HUDEP-2 (cell line): ENCODE results near the gene DCLK1.
"Not testable (repeated sequence)": the region's sequence is repeated elsewhere in the genome, so short reads cannot be mapped to it uniquely, and the experiment has no call there.

ENCODE experiments used
- DNase-seq, 76 experiments: peaks; one replicate each; lab custom pipeline; 2025; ENCODE audit not compliant: unreplicated experiment in 76 of 76; lab: John Stamatoyannopoulos, UW

Gene DCLK1

DNA sequence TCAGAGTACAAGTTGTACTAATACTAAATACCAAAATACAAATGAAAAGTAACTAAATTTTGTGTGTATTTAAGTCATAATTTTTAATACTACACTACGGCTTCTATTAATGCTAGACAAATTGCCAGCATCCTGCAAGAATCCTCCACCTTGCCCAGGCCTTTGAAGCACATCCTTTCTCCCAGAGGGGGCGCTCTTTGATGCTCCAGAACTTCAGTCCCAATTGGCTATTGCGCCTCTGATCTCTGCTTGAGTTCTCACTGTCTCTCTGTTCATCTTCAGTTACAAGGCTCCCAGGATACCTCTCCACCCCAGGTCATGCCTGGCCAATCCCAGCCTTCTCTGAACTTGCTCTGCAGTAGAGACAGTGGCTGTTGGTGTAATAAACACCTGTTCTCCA, 141.0 kb downstream of the DCLK1 start:
- peak in 2 of 76 experiments; percentile 2 to 3 for DNase-seq

DNA sequence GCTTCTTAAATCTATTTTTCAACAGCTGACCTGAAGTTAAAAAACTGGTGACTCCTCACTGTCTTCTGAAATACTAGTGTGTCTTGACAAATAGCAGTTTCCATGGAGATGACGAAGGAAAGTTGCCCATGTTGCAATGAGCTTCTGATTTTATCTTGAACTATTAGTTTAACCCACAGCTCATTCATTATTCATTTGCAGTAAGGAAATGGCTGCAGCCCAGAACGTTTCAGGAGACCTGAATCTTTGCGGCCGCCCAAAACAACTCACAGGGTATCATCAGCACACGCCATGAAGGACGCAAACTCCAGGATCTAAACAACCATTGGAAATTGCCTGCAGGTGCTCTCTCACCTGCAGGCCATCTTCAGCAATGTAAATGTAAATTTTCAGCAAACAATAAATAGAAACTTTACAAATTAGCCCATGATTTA, 142.5 kb downstream of the DCLK1 start:
- no peak for DNase-seq

DNA sequence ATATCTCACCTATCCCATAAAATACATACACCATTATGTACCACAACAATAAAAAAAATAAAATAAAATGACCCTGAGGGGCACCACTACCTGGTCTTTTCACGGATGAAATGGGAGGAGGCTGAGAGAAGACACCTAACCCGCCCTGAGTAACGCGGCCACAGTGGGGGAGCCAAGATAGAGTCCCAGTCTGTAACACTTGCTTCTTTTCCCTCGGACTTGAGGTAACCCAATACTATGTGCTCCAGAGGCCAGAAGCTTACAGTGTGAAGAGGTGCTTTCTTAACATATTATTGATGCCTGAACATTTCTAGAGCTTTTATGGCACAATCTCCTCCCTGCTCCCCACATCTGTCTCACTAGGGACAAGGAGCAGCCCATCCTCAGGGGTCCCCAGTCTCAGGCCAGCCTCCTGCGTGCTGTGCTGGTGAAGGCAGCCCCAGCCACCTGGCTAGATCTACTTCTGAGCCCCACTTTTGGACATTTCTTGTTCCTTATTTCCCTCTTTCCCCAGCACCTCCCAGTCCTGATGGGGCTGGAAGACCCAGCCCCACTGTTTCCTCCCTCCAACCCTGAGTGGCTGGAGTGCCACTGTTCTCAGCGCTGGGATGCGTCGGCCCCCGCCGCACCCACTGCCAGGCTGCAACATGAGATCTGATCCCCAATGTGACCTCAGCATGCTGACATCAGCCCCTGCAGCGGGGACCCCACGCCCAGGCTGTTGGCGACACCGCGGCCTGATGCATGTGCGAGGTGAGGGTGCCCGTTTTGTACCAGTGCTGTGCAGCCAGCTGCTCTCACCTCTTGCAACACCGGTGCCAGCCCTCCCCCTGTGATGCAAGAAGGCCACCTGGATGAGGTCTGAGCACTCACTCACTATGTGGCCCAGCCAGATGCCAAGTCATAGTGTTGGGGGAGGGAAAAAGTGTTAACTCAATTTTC, 143.3 kb downstream of the DCLK1 start:
- DNase-seq: no peak

DNA sequence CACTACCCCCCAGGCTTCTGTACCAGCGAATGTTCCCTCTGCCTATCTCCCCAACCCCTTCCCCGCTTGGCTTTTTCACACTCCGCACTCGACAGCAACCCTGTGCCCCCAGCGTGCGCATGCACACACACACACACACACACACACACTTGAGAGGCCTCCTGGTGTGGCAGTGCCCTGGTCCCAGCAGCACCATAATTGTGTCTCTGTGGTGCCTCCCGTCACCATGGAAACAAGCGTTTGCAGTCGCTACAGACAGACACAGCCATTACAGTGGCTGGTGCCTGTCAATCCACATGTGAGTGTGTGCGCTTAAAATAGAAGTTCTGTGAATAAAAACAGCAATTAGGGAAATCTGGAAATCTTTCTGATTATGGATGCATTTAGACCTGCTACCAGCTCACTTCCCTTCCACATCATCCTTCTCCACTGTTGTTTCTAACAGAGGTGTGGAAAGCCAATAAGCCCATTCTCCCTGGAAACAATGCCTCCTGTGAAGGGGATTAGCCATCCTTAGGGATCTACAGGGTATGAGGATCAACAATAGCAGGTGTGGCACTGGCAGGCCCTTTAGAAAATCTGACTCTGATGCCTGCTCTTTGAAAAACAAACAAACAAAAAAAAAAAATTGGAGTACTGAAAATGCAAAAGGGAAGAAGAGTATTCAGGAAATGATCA, 146.3 kb downstream of the DCLK1 start:
- no peak for DNase-seq

DNA sequence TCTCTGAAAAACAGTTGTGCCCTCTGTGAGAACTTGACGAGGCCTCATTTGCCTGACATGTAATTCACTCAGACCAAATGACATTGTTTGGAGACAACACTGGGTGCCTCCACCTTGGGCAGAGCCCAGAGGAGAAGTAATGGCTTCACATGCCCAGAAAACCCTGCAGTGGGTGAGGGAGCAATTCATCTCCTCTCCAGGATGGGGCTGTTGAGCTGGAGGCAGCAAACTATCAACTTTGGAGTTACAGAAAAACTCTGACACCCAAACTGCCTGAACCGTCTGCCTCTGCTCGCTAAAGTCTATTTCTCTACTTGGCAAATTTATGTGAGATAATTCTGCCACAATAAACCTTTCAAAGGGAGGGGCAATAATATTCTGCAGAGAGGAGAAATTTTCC, 146.9 kb downstream of the DCLK1 start:
- no peak for DNase-seq

DNA sequence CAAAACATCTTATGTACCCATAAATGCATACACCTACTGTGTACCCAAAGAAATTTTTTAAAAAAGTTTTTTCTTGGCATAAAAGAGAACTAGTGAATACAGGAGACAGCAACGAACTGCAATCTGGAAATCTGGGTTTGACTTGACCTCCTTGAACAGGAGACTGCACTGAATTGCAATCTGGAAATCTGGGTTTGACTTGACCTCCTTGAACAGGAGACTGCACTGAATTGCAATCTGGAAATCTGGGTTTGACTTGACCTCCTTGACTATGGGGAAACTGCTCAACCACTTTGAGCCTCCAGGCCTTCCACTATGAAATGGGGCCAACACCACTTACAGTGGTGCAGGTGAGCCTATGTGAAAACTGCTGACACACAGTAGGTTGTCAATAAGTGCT, 147.5 kb downstream of the DCLK1 start:
- not testable (repeated sequence) for DNase-seq

DNA sequence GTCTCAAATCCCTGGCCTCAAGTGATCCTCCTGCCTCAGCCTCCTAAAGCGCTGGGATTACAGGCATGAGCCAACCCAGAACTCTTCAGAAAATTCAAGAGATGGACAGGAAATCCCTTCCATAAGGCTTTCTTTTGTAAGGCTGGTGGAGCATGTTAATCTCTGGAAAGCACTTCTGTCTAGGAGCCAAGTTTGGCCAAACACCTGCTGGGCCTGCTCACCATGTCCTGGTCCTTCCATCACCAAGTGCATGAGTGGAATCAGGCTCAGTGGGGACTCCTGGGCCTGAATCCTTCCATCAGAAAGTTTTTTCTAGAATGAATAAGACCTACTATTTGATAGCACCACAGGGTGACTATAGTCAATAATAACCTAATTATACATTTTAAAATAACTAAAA, 148.0 kb downstream of the DCLK1 start:
- DNase-seq: no peak

DNA sequence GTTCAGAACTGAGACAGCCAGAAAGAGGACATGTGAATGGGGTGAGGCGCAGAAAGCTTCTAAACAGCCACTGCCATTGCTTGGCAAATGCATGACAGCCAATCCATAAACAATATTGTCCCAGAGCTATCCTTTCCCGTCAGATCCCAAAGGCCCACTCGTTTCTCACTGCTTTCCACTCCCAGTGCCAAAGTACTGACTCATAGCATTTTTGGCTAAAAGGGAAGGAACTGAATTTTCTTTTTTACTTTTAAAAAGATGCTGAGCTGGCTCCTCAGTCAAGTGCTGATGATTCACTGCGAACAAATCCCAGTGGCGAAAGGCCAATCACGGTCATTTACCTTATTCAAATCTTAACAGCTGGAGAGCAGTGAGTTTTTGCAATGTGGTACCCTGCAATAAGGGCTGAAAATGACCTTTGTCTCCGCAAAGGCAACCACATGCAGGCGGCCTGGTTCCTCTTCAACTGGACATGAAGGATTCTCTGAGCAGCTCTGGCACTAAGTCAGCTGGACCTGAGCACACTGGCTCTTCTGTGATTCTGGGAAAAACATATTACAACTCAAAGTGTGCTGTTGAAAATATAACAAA, 151.7 kb downstream of the DCLK1 start:
- no peak for DNase-seq

DNA sequence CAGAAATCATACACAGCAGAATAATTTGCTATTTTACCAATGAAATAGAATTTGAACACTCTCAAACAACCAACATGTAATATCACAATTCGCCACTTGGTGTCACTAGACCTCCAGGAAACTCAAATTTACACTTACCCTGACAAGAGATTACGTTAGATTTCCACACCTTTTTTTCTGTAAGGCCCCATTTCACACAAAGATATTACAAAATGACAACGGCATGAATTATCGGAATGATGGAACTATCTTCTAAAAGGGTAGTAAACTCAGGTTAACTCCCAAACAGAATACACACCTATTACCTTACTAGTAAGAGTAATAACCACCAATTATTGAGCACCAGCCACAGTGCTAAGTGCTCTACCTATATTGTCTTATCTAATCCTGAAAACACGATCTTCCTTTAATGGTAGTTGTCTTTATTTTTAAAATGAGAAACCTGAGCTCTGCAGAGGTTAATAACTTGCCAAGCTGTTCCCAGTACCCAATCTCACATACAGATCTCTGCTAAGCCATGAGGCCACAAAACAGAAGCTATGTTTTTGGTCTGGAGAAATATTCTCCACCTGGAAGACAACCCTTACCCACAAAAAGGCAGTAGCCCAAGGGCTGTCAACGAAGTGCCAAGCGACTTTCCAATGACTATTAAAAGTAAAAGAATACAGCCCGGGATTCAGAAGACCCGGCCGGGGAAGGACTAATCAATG, 152.4 kb downstream of the DCLK1 start:
- DNase-seq: peak in 28 of 76 experiments; percentile 1 to 50 (median 25)

DNA sequence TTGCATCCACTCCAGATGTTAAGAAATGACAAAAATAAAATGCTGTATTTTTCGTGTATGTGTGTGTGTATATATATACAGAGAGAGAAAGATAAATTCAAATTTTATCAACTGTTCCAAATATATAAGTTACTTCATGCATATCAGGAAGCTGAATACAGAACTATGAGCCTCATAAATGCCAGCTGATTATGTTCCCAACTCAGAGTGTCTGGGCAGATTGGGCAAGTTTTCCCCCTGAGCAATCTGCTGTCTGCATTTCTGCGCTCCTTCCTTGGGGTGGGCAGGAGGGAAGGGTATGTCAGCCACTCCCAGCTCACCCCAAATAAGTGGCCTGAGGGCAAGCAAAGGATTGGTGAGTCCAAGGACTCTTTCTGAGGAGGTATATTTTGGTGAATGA, 154.1 kb downstream of the DCLK1 start:
- no peak for DNase-seq

DNA sequence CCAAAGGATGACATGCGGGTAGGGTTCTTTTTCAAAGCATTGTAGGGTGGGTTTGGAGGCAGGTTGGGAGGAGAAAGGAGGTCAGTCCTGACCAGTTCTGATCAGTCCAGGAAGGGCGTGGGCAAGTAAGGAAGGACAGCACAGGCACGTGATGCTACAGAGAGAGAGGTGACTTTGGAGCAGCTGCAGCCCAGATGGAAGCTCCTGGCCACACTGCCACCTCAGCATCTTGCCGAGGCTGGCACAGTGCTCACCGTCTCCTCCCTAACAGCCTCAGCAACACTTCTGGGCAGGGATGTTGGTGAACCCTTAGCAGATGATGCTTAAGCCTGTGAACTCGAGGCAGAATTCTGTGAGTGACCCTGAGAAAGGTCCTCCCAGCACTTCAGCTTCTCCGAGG, 155.1 kb downstream of the DCLK1 start:
- DNase-seq: no peak

DNA sequence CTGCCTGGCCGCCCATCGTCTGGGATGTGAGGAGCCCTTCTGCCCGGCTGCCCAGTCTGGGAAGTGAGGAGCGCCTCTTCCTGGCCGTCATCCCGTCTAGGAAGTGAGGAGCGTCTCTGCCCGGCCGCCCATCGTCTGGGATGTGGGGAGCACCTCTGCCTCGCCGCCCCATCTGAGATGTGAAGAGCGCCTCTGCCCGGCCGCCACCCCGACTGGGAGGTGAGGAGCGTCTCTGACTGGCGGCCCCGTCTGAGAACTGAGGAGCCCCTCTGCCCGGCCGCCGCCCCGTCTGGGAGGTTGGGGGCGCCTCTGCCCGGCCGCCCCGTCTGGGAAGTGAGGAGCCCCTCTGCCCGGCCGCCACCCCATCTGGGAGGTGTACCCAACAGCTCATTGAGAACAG, 164.2 kb downstream of the DCLK1 start:
- DNase-seq: not testable (repeated sequence)

DNA sequence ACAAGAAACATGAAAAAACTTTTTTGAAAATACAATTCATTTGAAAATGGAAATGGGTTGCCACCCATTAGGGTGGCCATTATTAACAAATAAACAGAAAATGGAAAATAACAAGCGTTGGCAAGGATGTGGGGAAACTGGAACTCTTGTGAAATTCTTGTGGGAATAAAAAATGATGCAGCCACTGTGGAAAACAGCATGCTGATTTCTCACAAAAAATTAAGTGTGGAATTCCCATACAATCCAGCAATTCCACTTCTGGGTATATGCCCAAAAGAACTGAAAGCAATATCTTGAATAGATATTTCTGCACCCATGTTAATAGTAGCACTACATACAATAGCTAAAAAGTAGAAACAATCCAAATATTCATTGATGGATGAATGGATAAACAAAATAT, 165.2 kb downstream of the DCLK1 start:
- no peak for DNase-seq

DNA sequence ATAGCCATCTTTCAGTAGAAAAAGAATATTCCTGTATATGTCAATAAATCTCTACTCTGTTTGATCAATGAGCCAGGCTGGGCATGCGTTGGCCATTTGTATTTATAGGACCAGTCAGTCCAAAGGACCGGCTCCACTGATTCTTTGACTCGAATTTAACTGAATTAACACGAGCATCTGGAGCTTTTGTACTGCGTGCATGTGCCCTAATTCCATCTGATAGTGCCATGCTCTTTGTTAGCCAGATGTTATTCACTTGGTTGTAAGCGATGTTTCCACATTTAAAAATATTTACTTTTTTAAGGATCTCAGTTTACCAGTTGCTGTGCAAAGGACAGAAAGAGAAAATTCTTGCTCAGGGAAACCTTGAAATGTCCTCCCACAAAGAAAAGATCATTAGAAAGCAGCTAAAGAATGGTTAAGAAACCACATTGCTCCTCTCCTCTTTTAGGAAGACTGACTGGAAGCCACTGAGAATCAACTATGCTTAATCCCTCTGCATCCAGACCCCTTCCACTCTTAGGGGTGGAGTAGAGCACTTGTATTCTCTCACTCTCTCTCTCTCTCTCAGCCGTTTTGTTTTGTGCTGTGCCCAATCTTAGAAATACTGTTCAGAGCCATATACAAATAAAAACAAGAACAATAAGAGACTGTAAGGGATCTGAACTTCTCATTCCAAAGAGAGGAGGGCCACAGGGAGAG, 165.8 kb downstream of the DCLK1 start:
- no peak for DNase-seq

DNA sequence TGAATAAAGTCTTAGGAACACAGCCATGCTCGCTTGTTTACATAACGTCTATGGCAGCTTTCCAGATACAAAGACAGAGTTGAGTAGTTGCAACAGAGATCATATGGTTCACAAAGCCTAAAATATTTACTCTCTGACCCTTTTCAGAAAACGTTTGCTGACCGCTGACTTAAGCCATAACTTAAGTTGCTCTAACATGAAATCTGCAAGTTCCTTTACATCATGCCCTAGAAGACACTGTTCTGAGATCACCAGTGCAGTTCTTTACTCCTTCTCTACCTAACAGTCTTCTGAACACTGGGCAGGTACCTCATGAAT, 166.4 kb downstream of the DCLK1 start:
- DNase-seq: no peak

DNA sequence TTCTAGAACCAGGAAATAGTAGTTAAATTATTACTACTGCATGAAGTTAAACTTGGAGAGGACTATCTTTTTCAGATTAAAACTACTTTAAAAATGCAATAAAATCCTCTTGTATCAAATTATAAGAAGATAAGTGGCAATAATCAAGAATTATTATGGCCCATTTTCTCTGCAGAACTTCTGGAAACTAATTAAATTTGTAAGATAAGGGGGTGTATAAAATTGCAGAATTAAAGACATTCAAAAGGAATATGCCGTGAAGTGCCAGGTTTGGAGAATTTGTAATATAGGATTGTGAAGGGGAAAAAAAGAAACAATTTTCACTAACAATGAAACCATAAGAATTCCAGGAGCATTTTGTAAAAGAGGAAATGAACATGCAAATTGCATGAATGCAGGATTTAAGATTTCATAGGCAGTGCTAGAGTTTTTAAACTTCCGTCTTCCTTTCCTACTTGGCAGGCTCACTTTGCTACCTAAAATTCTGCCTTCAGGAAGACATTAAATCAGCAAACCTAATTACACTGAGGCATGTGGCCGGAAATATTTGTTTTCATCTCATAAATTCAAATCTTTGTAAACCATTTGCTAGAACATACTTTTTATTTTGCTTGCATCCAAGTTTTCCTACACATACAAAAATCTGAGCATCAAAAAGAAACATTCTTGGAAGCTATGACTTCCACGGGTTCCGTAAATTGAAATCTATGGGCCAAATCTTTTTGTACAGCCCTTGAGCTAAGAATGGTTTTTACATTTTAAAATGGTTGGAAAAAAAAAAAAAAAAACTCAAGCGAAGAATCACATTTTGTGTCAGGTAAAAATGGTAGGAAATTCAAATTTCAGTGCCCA, 166.9 kb downstream of the DCLK1 start:
- no peak for DNase-seq

DNA sequence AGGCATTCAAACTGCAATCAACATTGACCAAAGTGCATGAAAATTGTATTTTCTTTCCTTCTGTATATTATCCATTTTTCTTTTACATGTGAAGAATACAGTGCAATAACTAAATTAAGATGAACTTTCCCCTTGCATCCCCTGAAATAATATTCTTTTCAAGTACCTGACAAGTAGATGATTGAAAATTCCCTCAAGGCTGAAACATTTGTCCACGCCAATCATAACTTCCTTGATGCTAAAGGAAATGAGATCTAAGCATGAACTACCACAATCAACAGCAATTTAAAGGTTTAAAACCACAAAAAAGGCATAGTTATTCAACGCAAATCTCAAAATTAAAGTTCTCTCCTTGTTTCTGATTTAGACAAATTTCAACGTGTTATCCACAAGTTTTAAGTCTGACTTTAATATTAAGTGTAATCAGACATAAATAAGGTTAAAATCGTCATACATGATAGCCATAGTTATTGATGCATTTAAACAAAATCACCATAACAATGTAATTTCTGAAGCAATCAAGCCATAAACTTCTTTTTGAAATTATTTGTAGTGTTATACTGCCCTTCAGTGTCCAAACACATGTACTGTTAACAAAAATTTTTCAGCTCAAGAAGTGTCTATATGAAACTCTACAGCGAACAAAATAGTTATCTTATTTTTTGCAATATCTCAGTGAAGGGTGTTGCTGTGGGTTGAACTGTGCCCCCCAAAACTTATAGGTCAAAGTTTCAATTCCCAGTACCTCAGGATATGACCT, 169.5 kb downstream of the DCLK1 start:
- no peak for DNase-seq

DNA sequence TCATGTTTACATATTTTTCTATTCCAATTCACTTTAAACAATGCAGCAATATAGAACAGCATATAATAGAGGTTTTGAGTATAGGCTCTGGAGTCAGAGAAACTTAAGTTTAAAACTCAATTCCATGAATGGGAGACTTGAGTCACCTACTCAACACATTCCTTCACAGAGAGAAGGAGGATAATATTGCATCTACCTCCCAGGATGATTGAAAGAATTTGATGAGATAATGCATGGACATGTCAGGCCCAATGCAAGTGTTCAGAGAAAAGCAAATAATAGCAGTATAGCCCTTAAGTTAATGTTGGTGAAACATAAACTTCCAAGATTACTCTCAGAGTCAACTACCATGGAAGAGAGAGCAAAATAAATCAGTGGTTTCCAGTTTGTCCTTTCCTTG, 170.2 kb downstream of the DCLK1 start:
- DNase-seq: no peak

DNA sequence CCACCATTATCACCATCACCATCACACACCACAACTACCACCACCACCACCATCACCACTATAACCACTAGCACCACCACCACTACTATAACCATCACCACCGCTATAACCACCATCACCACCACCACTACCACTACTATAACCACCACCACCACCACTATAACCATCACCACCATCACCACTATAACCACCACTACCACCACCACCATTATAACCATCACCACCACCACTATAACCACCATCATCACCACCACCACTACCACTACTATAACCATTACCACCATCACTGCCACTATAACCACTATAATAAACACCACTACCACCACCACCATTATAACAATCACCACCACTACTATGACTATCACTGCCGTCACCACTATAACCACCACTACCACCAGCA, 173.2 kb downstream of the DCLK1 start:
- DNase-seq: no peak
